SK-N-SH (cell line): ENCODE data around the gene CHRNG. TPM values are rescaled to one million over a fixed set of nuclear protein-coding genes. Genes with fewer than 3 reads are reported as not detected.

Experiments used
- CTCF ChIA-PET: fragments of 300-600, 350-600 bp; formaldehyde crosslinking; extraction: SDS; loops from one replicate; lab custom pipeline; 2021; lab: Yijun Ruan, JAX
- POLR2A ChIA-PET: fragments of 350-600 bp; sonication (Branson Sonifier 250); formaldehyde crosslinking; extraction: SDS; loops from one replicate; lab custom pipeline; 2020; ENCODE audit warnings: antibody characterized with exemption, inconsistent platforms; lab: Yijun Ruan, JAX
- DNase-seq: peaks from one replicate; pipeline ENCODE4 v3.0.0; 2012
- H2AFZ ChIP-seq: fragments of 200-600 bp; sonication (generic); 2 replicates; pipeline ENCODE4 v1.8.1; 2016; ENCODE audit warnings: antibody characterized with exemption, mild to moderate bottlenecking, low read depth
- H3F3A ChIP-seq: fragments of 200-600 bp; sonication (generic); replicated peaks from 2 replicates; pipeline ENCODE3; 2016; ENCODE audit warnings: antibody characterized with exemption, mild to moderate bottlenecking; ENCODE audit not compliant: insufficient read depth
- H3K27ac ChIP-seq, 2 experiments: fragments of 200-500 bp in 1 of 2; fragments of 200-600 bp in 1 of 2; sonication (Bioruptor generic) in 1 of 2; sonication (generic), shearing (Covaris generic) in 1 of 2; 2 replicates each; pipeline versions ENCODE4 v1.5.1 to v1.6.1; 2014 to 2016; ENCODE audit warnings: low read depth in 2 of 2, inconsistent platforms in 1 of 2, low read length in 1 of 2, mild to moderate bottlenecking in 1 of 2, mixed read lengths in 1 of 2
- H3K27me3 ChIP-seq: fragments of 200-600 bp; sonication (generic), shearing (Covaris generic); 2 replicates; pipeline ENCODE4 v1.6.1; 2016; ENCODE audit warnings: mixed run types; ENCODE audit not compliant: insufficient read depth
- H3K36me3 ChIP-seq, 2 experiments: fragments of 200-500 bp in 1 of 2; fragments of 200-600 bp in 1 of 2; sonication (Bioruptor generic) in 1 of 2; sonication (generic) in 1 of 2; replicated peaks in 1 of 2; 2 replicates each; pipeline versions ENCODE3 to v1.5.1; 2014 to 2016; ENCODE audit warnings: low read length in 1 of 2, mild to moderate bottlenecking in 1 of 2; ENCODE audit not compliant: insufficient read depth in 2 of 2, control insufficient read depth in 1 of 2
- H3K4me1 ChIP-seq, 2 experiments: fragments of 200-500 bp in 1 of 2; fragments of 200-600 bp in 1 of 2; sonication (Bioruptor generic) in 1 of 2; sonication (generic), shearing (Covaris generic) in 1 of 2; 2 replicates each; pipeline versions ENCODE4 v1.5.1 to v1.6.1; 2014 to 2016; ENCODE audit warnings: low read depth in 1 of 2, low read length in 1 of 2, mixed run types in 1 of 2; ENCODE audit not compliant: insufficient read depth in 2 of 2, control insufficient read depth in 1 of 2
- H3K4me2 ChIP-seq: fragments of 200-600 bp; sonication (generic), shearing (Covaris generic); 2 replicates; pipeline ENCODE4 v1.6.1; 2017; ENCODE audit warnings: mixed run types
- H3K4me3 ChIP-seq, 2 experiments: fragments of 200-500 bp in 1 of 2; fragments of 200-600 bp in 1 of 2; sonication (Bioruptor generic) in 1 of 2; sonication (generic), shearing (Covaris generic) in 1 of 2; 2 replicates each; pipeline versions ENCODE4 v1.5.1 to v1.8.1; 2014 to 2016; ENCODE audit warnings: low read depth in 2 of 2, inconsistent platforms in 1 of 2, low read length in 1 of 2, mild to moderate bottlenecking in 1 of 2, mixed read lengths in 1 of 2, moderate library complexity in 1 of 2
- H3K79me2 ChIP-seq: fragments of 200-600 bp; sonication (generic); 2 replicates; pipeline ENCODE4 v1.8.1; 2017; ENCODE audit warnings: mild to moderate bottlenecking; ENCODE audit not compliant: insufficient read depth
- H3K9ac ChIP-seq: fragments of 200-600 bp; sonication (generic); 2 replicates; pipeline ENCODE4 v1.6.1; 2017; ENCODE audit warnings: mixed run types
- H3K9me2 ChIP-seq: fragments of 200-600 bp; sonication (generic); 2 replicates; pipeline ENCODE4 v1.6.1; 2017; ENCODE audit warnings: mixed run types
- H3K9me3 ChIP-seq: fragments of 200-600 bp; sonication (generic); 2 replicates; pipeline ENCODE4 v1.6.1; 2017; ENCODE audit warnings: mixed run types, mild to moderate bottlenecking, moderate library complexity
- H4K20me1 ChIP-seq: fragments of 200-600 bp; sonication (generic); 2 replicates; pipeline ENCODE4 v1.6.1; 2017; ENCODE audit warnings: mild to moderate bottlenecking, mixed run types; ENCODE audit not compliant: insufficient read depth
- CHD2 ChIP-seq: fragments of 150-350 bp; IDR thresholded peaks from 2 replicates; pipeline ENCODE4 v1.6.1; 2018; ENCODE audit warnings: low read length; ENCODE audit not compliant: partially characterized antibody
- ELF1 ChIP-seq: IDR thresholded peaks from 2 replicates; pipeline ENCODE4 v1.4.0; 2012
- EP300 ChIP-seq, 2 experiments: IDR thresholded peaks; 2 replicates each; pipeline versions ENCODE4 v1.4.0 to v1.6.1; 2012; ENCODE audit warnings: borderline replicate concordance in 1 of 2, low read depth in 1 of 2, low read length in 1 of 2
- EZH2phosphoT487 ChIP-seq: fragments of 200-600 bp; sonication (generic); IDR thresholded peaks from 2 replicates; pipeline ENCODE4 v1.6.1; 2017; ENCODE audit warnings: low read depth, mixed run types, mild to moderate bottlenecking, antibody characterized with exemption, moderate library complexity, borderline replicate concordance
- FOXJ3 ChIP-seq: sonication (generic); formaldehyde crosslinking; IDR thresholded peaks from 2 replicates; pipeline ENCODE4 v1.5.1; 2020; ENCODE audit warnings: mild to moderate bottlenecking, missing genetic modification reagents
- FOXM1 ChIP-seq: IDR thresholded peaks from 2 replicates; pipeline ENCODE4 v1.4.0; 2012; ENCODE audit warnings: low read depth, mild to moderate bottlenecking
- GABPA ChIP-seq: IDR thresholded peaks from 2 replicates; pipeline ENCODE4 v1.4.0; 2012; ENCODE audit warnings: low read depth, mild to moderate bottlenecking
- JUND ChIP-seq: IDR thresholded peaks from 2 replicates; pipeline ENCODE4 v1.4.0; 2012
- MEF2A ChIP-seq: IDR thresholded peaks from 2 replicates; pipeline ENCODE4 v1.4.0; 2012; ENCODE audit warnings: low read depth, borderline replicate concordance
- NRF1 ChIP-seq: IDR thresholded peaks from 2 replicates; pipeline ENCODE4 v1.6.1; 2012; ENCODE audit warnings: low read depth, mild to moderate bottlenecking, low read length
- RFX5 ChIP-seq: IDR thresholded peaks from 2 replicates; pipeline ENCODE4 v1.6.1; 2012; ENCODE audit warnings: mild to moderate bottlenecking, improper control_type of control experiment, low read length
- SIN3A ChIP-seq: IDR thresholded peaks from 2 replicates; pipeline ENCODE4 v1.6.1; 2012; ENCODE audit warnings: low read depth, mild to moderate bottlenecking, low read length, moderate library complexity, borderline replicate concordance
- TAF1 ChIP-seq: IDR thresholded peaks from 2 replicates; pipeline ENCODE4 v1.6.1; 2012; ENCODE audit warnings: low read depth, mild to moderate bottlenecking, low read length, moderate library complexity, borderline replicate concordance
- TEAD4 ChIP-seq: IDR thresholded peaks from 2 replicates; pipeline ENCODE4 v1.4.0; 2012; ENCODE audit warnings: mild to moderate bottlenecking, borderline replicate concordance; ENCODE audit not compliant: insufficient read depth
- WGBS: methylation state at CpG from one replicate; pipeline ENCODE4 v1.1.6; 2017; ENCODE audit warnings: low lambda C conversion rate; 5-methylcytosine and 5-hydroxymethylcytosine counted together
- polyA plus RNA-seq, 3 experiments: library from polyadenylated mRNA; depleted of rRNA; stranded (reverse); fragments of >200 nt; gene quantifications; 2 replicates each; pipeline ENCODE4 v1.2.3, GENCODE V29; 2012
- TF ChIP-seq, protein P1 (sequence below): IDR thresholded peaks from 2 replicates; pipeline ENCODE4 v1.4.0; 2012; ENCODE audit warnings: low read depth
- TF ChIP-seq, protein P2 (sequence below): IDR thresholded peaks from 2 replicates; pipeline ENCODE4; 2012
- TF ChIP-seq, protein P3 (sequence below): IDR thresholded peaks from 2 replicates; pipeline ENCODE4 v1.6.1; 2012; ENCODE audit warnings: mild to moderate bottlenecking, low read depth, low read length, moderate library complexity

The CHRNG gene
- polyA plus RNA-seq, 1 of the 3 experiments (the other 2 are of a cell fraction), result not detected

DNA sequence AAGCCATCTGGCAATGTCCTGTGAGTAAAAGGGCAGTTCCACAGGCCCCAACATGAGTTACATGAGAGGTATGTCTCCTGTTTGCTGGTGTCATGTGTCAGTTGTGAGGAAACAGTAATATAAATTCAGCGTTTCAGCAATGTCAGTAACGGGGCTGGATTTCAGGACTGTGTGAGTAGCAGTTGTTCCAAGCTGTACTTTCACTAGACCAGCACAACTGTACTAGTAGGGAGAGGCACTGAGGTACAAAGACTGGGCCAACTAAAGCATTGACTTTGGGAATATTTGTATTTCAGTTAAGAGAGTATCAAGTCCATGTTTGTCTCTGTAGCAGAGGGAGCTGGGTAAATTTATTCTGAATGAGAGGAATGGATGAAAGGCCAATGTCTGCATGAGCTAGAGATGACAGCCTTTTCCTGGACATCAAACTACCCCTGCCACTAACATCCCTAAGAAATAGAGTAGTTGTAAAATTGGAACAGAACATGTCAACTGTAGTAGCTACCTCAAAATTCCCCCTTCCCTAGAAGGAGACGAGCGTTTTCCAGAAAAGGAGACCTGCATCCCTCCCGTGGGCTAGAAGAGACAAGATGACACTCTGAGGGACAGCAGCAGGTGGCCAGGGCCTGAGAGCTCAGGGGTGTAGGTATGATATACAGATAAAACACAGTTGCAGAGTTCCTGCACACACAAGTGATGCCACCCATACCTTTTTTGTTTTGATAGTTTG is 35.3 kb downstream of the CHRNG start (continued):
- TF ChIP-seq TEAD4 (no peak), MEF2A (no peak), GABPA (no peak), EZH2phosphoT487 (no peak), TAF1 (no peak), CHD2 (no peak)
- TF ChIP-seq, protein P1, sequence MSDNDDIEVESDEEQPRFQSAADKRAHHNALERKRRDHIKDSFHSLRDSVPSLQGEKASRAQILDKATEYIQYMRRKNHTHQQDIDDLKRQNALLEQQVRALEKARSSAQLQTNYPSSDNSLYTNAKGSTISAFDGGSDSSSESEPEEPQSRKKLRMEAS, result no peak
- TF ChIP-seq, protein P2, sequence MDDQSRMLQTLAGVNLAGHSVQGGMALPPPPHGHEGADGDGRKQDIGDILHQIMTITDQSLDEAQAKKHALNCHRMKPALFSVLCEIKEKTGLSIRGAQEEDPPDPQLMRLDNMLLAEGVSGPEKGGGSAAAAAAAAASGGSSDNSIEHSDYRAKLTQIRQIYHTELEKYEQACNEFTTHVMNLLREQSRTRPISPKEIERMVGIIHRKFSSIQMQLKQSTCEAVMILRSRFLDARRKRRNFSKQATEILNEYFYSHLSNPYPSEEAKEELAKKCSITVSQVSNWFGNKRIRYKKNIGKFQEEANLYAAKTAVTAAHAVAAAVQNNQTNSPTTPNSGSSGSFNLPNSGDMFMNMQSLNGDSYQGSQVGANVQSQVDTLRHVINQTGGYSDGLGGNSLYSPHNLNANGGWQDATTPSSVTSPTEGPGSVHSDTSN, result no peak

DNA sequence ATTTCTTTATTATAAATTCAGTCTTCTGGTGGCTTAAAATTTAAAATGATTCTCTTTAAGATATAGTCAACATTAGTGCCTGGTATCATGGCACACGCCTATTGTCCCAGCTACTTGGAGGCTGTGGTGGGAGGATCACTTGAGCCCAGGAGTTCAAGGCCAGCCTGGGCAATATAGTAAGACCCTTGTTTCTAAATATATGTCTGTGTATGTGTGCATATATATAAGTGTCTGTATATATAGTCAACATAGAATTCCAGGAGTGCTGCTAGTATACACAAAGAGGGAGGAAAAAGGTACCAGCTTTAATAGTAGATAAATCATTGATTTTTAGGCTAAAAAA is 35.9 kb downstream of the CHRNG start:
- Histone ChIP-seq H4K20me1 (no peaks in the 10 kb centered on the region), H3K4me1 (0 out of 4 replicates have a peak, but pooled peaks cover 0 to 4% of the 10 kb centered on the region in 2 experiments), H3K36me3 (peaks cover 34 to 45% of the 10 kb centered on the region in 2 experiments), H3F3A (no peaks in the 10 kb centered on the region), H3K27ac (no peak overlapping the region), H3K4me2 (no peak overlapping the region), H3K4me3 (no peak overlapping the region), H3K9me3 (no peaks in the 10 kb centered on the region), H2AFZ (no peak overlapping the region), H3K27me3 (no peaks in the 10 kb centered on the region), H3K79me2 (no peaks in the 10 kb centered on the region), H3K9ac (no peak overlapping the region), H3K9me2 (no peaks in the 10 kb centered on the region)
- TF ChIP-seq RFX5 (no peak), JUND (no peak), NRF1 (no peak), FOXM1 (no peak), EP300 (IDR thresholded peaks at IDR 0.05; ENCODE audit: borderline replicate concordance in 1 of 2, low read depth in 1 of 2, low read length in 1 of 2) (no peak), ELF1 (no peak), SIN3A (no peak), TAF1 (no peak), MEF2A (no peak), FOXJ3 (CRISPR knock-in tag) (no peak)
- TF ChIP-seq, protein P3, sequence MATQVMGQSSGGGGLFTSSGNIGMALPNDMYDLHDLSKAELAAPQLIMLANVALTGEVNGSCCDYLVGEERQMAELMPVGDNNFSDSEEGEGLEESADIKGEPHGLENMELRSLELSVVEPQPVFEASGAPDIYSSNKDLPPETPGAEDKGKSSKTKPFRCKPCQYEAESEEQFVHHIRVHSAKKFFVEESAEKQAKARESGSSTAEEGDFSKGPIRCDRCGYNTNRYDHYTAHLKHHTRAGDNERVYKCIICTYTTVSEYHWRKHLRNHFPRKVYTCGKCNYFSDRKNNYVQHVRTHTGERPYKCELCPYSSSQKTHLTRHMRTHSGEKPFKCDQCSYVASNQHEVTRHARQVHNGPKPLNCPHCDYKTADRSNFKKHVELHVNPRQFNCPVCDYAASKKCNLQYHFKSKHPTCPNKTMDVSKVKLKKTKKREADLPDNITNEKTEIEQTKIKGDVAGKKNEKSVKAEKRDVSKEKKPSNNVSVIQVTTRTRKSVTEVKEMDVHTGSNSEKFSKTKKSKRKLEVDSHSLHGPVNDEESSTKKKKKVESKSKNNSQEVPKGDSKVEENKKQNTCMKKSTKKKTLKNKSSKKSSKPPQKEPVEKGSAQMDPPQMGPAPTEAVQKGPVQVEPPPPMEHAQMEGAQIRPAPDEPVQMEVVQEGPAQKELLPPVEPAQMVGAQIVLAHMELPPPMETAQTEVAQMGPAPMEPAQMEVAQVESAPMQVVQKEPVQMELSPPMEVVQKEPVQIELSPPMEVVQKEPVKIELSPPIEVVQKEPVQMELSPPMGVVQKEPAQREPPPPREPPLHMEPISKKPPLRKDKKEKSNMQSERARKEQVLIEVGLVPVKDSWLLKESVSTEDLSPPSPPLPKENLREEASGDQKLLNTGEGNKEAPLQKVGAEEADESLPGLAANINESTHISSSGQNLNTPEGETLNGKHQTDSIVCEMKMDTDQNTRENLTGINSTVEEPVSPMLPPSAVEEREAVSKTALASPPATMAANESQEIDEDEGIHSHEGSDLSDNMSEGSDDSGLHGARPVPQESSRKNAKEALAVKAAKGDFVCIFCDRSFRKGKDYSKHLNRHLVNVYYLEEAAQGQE, result no peak
- TF ChIP-seq, protein P2, result no peak
- WGBS, result 96% methylated on average over 1 of the region's 1 CpG
- ChIA-PET CTCF (no interaction called here), POLR2A (no interaction called here)
- DNase-seq, result no peak
